ENCODE data around the gene CDC123.

DNA sequence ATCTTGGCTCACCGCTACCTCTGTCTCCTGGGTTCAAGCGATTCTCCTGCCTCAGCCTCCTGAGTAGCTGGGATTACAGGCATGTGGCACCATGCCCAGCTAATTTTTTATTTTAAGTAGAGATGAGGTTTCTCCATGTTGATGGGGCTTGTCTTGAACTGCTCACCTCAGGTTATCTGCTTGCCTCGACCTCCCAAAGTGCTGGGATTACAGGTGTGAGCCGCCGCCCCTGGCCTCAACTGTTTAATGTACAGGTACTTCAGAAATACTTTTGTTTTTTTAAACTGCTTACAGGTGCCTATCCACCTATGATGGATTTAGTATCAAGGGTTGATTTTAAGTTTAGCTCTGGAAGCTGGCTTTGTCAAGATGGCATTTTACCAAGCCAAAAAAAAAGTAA is 55.6 kb downstream of the CDC123 start:
- TF ChIP-seq, protein P1, sequence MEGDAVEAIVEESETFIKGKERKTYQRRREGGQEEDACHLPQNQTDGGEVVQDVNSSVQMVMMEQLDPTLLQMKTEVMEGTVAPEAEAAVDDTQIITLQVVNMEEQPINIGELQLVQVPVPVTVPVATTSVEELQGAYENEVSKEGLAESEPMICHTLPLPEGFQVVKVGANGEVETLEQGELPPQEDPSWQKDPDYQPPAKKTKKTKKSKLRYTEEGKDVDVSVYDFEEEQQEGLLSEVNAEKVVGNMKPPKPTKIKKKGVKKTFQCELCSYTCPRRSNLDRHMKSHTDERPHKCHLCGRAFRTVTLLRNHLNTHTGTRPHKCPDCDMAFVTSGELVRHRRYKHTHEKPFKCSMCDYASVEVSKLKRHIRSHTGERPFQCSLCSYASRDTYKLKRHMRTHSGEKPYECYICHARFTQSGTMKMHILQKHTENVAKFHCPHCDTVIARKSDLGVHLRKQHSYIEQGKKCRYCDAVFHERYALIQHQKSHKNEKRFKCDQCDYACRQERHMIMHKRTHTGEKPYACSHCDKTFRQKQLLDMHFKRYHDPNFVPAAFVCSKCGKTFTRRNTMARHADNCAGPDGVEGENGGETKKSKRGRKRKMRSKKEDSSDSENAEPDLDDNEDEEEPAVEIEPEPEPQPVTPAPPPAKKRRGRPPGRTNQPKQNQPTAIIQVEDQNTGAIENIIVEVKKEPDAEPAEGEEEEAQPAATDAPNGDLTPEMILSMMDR (IDR thresholded peaks at IDR 0.05), result no peak
- no peak for TF ChIP-seq EP300 (IDR thresholded peaks at IDR 0.05)

Data from suprapubic skin (tissue), 3 donors.